ENCODE measurements around the gene PODXL.
"Not testable (repeated sequence)": the region's sequence is repeated elsewhere in the genome, so short reads cannot be mapped to it uniquely, and the experiment has no call there.

Gene PODXL

DNA sequence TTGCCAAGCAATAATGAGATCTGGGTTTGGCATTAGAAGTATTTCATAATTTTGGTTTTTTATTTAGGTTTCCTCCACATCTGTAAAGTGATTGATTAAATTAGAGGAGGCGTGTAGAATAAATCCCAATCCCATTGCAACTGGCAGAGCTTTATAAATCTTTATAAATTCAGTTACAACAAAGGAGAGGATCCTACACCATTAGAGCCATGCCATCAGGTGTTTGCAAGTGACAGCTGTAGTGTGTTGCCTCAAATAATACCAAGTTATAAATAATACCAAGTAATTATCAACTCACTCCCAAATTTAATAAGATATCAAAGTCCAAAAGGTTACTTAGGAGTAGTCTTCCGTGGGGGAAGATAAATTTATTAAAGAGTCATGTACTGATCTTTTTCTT is 62.2 kb downstream of the PODXL start:
- no peak for DNase-seq (ENCODE audit: low spot score)

DNA sequence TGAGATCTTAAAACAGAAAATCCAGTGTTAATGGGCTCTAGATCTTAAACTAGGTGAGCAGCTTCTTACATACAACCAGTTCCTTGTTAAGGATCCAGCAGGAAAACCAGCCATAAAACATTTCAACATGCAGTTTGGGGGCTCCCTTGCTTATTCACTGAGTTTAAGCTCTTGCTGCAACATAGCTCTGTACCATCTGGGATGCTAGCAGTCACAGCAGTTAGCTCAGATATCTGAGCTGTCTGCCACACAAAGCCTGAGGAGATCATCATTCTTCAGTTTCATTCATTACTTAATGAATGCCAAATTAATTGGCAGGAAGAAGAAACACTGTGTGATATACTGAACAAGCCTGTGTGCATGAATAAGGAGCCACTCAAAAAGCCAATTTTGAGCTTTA is 62.8 kb downstream of the PODXL start:
- no peak for DNase-seq (ENCODE audit: low spot score)

DNA sequence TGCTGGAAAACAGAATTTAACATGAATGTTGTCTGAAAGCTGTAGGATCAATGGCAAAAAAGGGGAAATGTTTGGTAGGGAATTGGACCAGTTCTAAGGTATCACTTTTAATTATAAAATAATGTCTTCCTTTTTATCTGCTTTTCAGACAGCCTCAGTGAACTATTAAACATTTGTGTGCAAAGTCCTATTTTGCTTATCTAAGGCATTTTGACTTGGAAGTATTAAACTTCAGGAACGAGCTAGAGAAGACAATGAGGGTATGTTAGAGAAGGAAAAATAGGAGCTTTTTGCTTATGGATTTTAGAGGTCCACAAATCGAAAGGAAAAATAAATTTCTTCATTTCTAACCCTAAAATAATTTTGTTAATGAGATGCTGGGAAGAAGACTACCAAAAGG is 63.3 kb downstream of the PODXL start:
- DNase-seq (ENCODE audit: low spot score): no peak

DNA sequence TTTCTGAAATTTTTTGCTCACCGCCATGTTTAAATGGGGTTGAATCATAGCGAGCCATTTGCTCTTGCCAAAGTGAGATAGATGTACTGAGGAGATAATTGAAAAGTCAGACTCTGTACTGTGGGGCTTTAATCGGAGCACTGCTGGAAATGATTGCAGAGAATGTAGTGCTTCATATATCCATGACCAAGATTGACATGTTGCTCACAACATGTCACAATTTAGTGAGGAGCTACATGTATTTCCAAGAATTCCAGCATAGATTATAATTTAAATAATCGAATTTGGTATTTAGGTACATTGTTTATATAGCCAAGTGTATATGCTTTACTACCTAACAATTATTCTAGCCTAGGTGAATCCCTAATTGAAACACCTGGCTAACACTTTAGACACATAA is 66.5 kb downstream of the PODXL start:
- DNase-seq (ENCODE audit: low spot score): no peak

DNA sequence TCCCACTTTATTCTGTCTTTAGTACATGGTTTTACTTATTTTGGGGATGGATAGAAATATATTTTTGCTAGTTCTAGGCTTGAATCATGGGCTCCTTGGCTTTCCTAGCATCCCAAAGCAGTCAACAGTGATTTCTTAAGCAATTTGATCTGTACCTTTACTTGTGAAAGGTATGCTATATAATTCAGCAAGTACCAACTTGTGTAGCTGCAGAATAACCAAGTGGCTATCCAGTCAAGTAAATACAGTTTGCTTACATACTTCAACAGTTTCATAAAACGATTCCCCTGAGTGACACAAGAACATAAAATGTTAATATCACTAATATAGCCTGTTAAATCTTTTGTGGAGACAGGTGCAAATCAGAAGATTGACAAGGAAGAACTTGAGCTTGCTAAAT is 67.2 kb downstream of the PODXL start:
- no peak for DNase-seq (ENCODE audit: low spot score)

DNA sequence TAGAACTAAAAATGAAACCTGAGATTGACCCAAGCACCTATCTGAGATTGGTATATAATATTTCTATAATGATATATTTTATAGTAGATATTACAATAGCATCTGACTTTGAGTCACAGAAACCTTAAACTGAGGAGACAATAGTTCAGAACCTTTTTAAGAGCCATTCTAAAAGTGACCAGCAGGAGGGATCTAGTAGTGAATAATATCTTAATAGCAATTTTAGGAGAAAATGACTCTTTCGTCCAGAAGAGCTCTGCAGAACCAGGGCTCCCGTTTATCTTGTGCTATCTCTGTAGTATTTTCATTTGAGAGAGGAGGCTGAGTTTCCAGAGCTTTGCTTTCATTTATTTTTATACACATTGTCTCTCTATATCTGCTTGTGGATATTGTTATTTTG is 68.1 kb downstream of the PODXL start:
- peak; percentile 40 for DNase-seq (ENCODE audit: low spot score)

DNA sequence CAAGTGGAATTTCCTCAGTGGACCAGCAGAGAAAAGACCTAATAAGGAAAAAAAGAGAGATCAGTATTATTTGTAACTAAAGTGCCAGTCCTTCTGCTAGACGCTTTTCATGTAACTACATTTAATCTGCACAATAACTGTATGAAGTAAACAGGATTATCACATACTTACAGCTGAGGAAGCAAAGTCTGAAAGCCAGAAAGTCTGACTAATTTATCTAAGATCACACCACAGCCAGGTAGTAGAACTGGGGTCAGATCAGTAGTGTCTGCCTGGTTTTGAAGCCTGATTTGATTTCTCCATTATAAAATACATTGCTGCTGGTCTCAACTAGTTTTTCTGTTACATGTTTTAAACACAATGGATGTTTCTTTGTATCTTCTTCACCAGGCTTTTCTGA is 69.2 kb downstream of the PODXL start:
- no peak for DNase-seq (ENCODE audit: low spot score)

DNA sequence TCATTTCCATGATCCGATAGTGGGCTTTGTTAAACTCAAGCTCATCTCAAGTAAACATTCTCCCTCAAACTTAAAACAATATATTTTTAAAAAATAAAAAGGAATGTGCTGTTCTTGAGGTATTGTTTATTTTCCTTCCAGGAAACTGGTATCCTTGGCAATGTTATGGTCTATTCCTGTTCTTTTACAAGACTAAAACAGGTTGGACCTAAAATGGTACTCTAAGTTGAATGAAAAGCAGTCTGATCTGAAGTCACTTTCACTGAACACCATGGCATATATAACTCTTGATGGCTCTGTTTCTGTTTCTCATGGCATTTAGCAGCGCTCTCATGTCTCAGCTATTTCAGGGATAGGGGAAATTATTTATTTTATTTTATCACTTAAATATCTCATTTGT is 70.1 kb downstream of the PODXL start:
- no peak for DNase-seq (ENCODE audit: low spot score)

DNA sequence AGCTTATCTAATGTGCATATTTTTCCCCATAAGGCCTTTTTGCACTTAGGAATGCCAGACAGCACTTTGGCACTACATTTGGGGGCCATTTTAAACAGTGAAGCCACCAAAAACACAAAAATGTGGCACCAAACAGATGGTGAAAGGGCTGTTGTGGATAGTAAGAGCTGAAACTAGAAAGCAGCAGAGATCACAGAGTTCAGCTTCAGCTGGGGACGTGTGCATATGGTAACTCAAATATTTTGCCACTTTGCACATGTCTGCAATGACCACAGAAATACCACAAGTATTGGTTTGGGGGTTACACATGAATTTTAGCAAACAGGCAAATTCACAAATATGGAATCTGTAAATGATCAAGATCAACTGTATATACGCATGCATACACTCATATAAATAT is 72.8 kb downstream of the PODXL start:
- DNase-seq (ENCODE audit: low spot score): no peak

DNA sequence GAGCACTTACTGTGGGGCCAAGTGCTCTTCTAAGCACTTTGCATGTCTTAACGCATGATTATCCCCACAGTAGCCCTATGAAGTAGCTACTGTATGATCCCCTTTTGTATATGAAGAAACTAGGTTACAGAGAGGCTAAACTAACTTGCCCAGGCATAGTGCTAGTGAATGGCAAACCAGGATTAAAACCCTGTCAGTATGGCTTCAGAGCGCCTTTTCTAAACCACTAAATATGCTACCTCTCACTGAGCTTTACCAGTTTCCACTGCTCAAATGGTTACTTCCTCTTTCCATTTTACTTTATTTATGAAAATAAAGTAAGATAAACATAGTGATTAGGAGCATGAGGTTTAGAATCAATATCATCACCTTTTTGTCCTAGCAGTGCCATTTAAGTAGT is 73.6 kb downstream of the PODXL start:
- DNase-seq (ENCODE audit: low spot score): no peak

DNA sequence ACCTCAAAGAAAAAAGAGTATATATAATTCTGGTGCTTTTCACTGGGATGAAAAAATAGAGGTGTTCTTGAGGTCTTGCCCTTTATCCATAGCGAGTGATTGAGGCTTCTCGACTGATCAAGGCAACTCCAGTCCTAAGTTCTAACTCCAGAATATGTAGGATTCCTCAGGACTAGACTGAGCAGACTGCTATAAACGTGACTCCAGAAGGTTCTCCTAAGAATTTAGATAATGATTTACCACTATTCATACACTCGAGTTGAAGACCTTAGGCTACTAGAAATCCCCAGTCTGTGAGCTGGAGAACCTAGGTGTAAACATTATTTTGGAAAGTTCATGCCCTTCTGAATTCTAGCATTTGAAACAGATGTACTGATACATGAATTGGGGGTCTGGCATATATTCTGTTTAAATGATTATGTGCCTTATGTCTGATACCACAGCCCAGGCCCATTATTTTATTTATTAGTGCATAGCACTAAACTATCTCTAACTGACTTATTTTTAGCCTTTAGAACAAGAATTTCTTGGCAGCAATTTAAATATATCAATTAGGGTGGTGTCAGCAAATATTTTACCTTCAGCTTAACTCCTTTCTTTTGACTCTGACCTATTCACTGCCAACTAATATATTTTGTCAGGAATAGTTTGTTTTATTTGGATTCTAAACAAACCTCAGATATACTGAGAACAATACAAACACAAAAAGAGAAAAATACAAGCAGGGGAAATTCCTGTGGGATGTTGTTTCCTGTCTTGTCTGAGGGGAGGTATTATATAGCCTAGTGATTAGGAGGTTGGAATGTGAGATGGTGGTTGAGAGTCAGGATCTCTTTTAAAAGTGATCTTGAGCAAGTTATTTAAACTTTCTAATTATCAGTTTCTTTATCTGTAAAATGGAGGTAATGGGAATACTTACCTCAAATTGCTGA is 75.8 kb downstream of the PODXL start:
- no peak for DNase-seq (ENCODE audit: low spot score)

DNA sequence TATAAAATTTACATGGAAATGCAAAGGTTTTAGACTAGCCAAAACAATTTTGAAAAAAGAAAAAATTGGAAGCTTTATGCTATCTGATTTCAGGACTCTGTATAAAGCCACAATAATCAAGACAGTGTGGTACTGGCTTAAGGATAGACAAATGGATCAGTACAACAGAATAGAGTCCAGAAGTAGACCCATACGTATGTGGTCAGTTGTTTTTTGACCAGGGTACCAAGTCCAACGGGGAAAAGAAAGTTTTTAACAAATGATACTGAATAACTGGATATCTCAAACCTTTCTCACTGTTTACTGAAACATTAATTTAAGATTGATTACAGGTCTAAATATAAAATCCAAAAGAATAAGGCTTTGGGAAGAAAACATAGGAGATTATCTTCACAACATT is 79.7 kb downstream of the PODXL start:
- no peak for DNase-seq (ENCODE audit: low spot score)

DNA sequence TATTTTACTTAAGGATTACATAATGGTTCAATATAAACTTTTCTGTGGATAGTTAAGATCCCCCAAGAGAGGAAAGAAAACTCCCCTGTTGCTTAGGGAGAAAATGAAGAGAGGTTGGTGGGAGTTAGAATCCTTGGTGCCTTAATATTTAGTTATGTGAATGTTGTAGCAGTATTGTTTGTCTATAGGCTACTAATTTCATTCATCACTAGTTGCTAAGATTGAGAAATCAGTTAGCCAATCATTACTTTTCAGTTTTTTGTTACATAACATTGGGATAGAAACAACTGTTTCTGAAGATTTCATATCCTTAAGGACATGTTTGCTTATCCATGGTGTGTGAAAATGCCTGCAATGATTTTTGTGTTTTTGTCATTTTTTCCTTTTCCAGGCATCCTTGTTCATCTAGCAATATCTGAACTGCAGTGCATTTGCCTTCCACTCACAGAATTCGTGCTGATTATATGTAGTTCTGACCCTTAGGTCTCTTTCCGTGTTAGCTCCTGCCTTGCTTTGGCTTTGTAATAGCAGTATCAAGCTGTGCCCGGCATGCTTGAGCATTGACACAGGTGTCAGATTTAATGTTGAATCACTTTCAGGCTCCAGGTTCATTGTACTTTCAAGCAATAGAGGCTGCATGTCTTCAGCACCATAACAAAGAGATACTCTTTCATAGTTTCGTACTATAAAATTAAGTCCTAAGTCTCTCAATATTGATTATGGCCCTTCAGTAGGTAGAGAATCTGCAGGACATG is 85.0 kb downstream of the PODXL start:
- DNase-seq (ENCODE audit: low spot score): no peak

DNA sequence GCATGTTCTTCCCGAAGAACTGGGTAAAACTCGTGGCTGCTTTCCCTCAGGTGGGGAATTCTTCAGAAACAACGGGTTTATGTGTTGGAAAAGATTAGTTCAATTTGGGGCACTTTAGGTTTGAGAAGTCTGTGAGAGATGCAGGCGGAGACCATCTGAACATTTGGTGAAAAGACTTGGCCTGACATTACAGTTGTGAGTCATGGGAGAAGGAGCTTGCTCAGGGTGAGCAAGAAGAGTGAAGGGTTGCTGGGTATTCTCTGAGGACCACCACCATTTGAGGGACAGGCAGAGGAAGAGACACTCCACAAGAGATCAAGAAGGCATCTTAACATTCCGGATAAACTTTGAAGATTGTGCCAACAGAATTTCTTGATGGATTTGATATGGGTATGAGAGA is 88.6 kb downstream of the PODXL start:
- no peak for DNase-seq (ENCODE audit: low spot score)

DNA sequence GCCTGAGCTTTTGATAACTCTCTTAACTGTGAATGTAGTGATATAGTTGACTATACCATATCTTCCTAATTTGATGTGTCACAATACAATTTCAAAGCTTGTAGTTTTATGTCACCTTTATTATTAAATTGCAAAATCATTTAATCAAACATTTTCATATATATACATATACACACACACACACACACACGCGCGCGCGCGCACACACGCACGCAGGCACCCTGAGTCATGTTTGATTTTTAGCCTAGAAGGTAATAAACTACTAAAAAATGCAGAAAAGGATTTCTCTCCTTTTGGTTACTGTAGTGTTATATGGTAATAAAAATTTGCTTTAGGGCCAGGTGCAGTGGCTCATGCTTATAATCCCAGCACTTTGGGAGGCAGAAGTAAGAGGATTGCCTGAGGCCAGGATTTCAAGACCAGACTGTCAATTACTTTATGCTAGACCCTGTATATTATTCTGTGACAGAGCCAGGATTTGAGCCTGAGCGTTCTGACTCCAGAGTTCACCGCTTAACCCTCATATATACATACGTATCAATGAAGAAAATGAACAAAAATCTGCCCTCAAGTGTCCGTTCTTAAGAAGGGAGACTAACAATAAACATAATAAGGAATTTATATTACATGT is 89.6 kb downstream of the PODXL start:
- no peak for DNase-seq (ENCODE audit: low spot score)

DNA sequence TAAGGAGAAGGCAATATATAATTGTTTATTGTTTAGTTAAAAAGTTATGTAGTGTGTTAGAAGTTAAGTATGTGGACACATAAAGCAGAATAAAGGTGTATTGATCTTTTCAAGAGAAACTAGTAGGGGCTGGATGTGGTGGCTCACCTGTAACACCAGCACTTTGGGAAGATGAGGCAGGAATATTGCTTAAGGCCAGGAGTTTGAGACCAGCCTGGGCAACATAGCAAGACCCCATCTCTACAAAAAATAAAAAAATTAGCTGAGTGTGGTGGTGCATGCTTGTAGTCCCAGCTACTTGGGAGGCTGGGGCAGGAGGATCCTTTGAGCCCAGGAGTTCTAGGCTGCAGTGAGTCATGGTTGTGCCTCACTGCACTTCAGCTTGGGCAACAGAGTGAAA is 93.7 kb downstream of the PODXL start:
- not testable (repeated sequence) for DNase-seq (ENCODE audit: low spot score)

DNA sequence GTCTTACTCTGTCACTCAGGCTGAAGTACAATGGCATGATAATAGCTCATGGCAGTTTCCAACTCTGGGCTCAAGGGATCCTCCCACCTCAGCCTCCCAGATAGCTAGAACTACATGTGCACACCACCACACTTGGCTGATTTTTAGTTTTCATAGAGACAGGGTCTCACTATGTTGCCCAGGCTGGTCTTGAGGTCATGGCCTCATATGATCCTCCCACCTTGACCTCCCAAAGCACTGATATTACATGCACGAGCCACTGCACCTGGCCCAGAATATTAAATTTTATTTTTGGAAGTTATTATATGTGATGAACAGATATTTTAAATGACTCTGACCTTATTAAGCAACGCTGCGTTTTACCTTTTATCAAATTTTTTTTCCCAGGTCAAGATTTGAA is 94.4 kb downstream of the PODXL start:
- DNase-seq (ENCODE audit: low spot score): no peak

DNA sequence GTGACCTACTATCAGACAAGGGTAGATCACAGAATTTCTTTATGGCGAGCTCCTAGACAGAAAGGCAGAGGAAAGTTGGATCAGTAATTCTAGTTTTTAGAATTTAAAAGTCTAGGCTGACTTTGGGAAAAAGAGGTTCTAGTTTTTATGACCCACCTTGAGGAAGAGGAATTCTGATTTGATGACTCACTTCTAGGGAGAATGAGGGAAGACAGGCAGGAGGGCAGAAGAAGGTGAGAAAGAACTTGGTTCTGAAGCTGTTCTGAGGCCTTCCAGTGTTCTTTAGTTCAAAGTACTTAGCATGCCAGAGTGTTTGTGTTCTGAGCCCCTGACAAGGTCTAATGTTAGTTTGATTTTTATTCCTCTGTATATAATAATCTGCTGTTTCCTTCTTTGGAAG is 97.2 kb downstream of the PODXL start:
- peak; percentile 12 for DNase-seq (ENCODE audit: low spot score)

DNA sequence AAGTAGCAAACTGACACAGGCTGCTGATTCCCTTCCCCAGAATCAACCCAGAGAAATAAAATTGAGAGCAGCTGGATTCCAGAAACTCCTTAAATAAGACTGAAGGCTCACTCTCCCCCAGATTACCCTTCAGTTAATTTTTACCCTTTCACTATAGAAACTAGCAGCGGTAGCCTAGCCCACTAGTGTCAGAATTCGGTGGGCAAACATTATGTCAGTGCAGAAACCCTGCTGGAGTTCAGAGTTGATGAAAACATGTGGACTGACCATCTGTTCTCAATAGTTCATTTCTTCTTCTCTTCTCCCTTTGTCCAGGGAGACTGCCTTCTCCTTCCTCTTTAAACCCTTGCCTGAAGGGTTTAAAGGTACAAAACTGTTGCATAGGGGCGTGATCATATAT is 100.1 kb downstream of the PODXL start:
- DNase-seq (ENCODE audit: low spot score): no peak

DNA sequence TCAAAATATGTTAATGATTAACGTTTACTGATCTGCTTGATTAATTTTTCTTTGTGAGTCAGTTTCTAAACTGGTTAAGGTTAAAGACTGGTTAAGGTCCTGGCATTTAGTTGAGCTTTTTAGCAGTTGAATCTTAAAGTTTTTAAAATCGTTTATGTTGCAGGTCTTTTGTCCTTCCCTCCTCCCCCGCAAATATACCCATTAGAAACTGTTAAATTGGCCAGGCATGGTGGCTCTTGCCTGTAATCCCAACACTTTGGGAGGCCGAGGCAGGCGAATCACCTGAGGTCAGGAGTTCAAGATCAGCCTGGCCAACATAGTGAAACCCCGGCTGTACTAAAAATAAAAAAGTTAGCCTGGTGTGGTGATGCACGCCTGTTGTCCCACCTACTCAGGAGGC is 100.9 kb downstream of the PODXL start:
- DNase-seq (ENCODE audit: low spot score): no peak

DNA sequence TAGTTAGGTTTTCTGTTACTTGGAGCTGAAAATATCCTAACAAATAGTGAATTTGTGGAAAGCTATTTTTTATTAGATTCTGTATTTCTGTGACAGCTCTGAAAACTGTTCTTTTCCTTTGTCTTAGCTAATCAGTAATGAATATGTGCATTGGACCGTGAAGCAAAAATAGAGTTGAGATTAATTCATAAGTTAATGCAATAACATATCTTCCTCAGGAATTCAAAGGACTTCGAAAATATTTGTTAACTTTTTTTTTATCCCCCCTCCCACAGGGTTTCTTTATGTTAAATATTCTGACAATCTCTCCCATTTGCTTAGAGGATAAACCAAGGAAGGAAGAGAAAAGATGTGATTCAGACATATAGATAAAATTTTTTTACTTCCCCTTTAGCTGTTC is 101.4 kb downstream of the PODXL start:
- DNase-seq (ENCODE audit: low spot score): no peak

DNA sequence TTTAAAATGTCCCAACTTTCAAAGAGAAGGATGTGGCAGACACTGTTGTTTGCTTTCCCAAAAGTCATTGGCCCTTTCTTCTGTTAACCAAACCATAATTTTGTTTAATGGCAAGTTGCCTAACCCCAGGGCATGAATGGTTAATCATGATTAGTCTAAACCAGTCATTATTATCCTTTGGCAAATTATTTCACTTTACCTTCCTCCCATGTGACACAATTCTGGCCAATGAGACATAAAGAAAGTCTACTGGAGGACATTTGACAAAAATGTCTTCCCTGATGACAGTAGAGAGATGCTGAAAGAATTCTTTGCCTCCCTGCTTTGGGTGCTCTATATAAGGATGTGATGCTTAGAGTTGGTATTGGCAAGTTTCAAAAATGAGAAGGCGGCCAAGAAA is 101.9 kb downstream of the PODXL start:
- DNase-seq (ENCODE audit: low spot score): no peak
